Stimulated activated CD8-positive, alpha-beta memory T cell treated with anti-CD3 and anti-CD28 coated beads, Interleukin-2, amount 100 ng/mL, for 48 hours (primary cell): ENCODE data around the gene ZBTB24.
"Not testable (repeated sequence)": the region's sequence is repeated elsewhere in the genome, so short reads cannot be mapped to it uniquely, and the experiment has no call there.

Experiments used
- DNase-seq, 2 donors: peaks; one replicate each; pipeline ENCODE4 v3.0.0-alpha.2; 2020; ENCODE audit warnings: low read depth in 2 of 2

Gene ZBTB24

DNA sequence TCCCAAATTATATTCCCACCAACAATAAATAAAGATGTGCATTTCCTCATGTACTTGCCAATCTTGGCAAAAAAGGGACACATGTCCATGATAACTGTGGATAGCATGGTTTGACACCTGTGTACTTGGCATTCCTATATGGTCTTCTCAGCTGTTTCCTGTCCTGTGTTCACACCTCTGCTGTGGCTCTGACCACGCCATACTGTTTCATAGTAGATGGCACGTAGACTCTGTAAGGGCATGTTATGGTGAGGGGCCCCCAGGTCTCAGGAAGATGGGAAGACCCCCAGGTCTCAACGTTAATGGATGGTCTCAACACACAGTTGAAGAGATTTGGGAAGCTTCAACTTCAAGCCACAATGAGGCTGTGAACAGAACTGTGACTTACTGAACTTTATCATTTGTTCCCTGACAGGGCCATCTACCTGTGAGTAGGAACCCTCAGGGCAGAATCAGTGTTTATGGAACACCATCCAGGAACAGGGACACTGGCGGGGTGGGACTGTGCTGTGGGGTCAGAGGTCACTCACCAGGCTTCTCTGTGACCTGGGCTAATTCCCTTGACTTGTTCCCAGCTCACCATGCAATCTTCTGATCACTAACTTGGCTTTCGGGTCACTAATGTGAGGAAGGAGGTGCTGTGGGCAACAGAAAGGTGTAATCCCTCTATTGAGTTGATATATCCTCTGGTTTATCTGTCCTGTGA is 11.8 kb downstream of the ZBTB24 start:
- no peak for DNase-seq

GRCh38 chr6:109469591-109470189 is 13.3 kb downstream of the ZBTB24 start:
- no peak for DNase-seq

- no peak for DNase-seq
These were observed 15.3 kb downstream of the ZBTB24 start for GRCh38 chr6:109467696-109468095.

- DNase-seq = no peak
These were observed 16.7 kb downstream of the ZBTB24 start for GRCh38 chr6:109466212-109466923.

- no peak for DNase-seq
These were observed 17.2 kb downstream of the ZBTB24 start for GRCh38 chr6:109465772-109466171.

GRCh38 chr6:109461733-109462526 is 21.1 kb downstream of the ZBTB24 start:
- DNase-seq = no peak

DNA sequence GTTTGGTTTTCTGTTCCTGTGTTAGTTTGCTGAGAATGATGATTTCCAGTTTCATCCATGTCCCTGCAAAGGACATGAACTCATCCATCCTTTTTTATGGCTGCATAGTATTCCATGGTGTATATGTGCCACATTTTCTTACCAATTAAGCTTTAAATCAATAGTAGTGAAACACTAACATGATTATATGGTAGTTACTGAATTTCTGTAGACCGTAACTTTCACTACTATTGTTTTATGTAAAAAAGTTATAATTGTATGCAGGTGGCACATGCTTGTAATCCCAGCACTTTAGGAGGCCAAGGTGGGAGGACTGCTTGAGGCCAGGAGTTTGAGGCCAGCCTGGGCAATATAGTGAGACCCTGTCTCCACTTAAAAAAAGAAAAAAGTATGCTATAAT is 21.8 kb downstream of the ZBTB24 start:
- DNase-seq = not testable (repeated sequence)

DNA sequence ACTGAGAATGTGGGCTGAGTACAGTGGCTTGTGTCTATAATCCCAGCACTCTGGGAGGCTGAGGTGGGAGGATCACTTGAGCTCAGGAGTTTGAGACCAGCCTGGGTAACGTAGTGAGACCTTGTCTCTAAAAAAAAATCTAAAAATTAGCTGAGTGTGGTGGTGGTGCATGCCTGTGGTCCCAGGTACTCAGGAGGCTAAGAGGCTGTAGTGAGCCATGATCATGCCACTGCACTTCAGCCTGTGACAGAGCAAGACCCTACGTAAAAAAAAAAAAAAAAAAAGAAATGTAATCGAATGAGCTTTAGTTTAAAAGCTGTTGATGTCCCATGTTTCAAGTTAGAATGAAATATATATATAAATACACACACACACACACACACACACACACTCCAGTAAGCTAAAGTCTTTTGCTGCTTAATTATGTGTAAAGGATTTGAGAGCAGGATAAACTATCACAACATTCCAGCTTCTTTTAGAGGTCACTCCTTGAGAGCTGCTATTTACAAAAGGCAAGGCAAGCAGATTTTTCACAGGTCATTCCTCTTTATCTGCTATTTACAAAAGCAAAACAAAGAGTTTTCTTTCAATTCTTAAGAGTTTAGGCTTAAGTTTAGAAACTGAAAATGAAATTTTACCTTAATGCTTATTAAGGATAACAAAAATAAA is 22.7 kb downstream of the ZBTB24 start:
- DNase-seq = no peak

- DNase-seq = no peak
These were observed 24.1 kb downstream of the ZBTB24 start for GRCh38 chr6:109458774-109459531.

DNA sequence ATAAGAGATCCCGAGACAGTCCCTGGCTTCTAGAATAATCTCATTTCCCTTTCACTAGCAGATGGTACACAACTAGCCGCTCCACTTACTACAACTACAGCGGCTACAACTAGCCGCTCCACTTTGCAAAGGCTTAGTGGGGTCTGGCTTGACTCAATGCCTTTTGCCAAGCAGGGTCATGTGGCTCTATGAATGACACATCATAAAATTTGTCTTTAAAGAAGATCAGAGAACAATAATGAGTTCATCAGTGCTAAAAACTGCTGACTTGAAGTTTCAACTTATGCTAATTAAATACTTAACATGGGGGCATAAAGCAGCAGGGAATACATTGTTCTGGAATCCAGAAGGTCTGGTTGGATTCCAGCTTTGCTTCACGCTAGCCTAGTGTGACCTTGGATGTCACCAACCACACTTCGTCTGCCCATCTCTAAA is 25.4 kb downstream of the ZBTB24 start:
- no peak for DNase-seq

- DNase-seq = no peak
These were observed 26.1 kb downstream of the ZBTB24 start for GRCh38 chr6:109456710-109457561.

- no peak for DNase-seq
These were observed 26.9 kb downstream of the ZBTB24 start for GRCh38 chr6:109456111-109456583.

GRCh38 chr6:109455437-109456110 is 27.4 kb downstream of the ZBTB24 start, which contains the start of gene MICAL1:
MICAL1 (minus strand) TSS chr6:109455772; CDS start chr6:109454196, 1,576 bp downstream.
- peak; percentile 45 to 64 for DNase-seq

GRCh38 chr6:109454496-109455436 is 28.3 kb downstream of the ZBTB24 start:
- peak; percentile 42 to 51 for DNase-seq

DNA sequence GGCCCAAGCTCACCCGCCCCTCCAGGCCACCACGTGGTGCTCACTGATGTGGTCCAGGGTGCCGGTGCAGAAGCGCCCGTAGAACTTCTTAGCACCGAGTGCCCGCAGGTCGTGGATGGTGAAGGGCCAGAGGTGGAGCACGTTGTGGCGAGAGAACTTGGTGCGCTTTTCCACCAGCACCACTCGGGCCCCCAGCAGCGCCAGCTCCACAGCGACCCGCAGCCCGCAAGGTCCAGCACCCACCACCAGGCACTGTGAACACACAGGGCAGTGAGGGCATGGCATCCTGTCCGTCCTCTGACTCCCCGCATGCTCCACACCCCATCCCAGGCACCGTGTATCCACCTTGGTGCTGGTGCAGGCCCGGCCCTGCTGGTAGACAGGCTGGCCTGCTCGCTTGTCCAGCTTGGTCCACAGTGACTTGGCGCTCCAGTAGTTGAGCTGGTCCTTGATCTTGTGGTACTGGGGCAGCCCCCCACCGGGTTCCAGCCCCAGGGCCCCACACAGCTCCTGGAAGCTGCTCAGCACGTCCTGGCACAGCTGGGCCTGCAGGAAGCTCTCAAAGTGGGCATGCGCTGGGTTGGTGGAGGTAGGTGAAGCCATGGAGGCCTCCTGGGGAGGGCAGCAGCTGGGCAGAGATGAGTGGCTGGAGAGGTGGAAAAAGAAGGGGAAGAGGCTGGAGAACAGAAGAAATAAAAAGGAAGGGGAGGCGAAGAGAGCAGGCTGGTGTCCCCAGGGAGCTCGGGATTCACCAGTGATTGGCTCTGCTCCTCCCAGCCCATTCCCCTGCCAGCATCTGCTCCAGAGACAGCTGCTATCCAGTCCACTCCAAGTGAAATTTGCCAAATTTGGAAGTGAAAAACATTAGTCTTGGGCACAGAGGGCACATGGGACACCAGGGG is 29.2 kb downstream of the ZBTB24 start:
- DNase-seq = no peak

DNA sequence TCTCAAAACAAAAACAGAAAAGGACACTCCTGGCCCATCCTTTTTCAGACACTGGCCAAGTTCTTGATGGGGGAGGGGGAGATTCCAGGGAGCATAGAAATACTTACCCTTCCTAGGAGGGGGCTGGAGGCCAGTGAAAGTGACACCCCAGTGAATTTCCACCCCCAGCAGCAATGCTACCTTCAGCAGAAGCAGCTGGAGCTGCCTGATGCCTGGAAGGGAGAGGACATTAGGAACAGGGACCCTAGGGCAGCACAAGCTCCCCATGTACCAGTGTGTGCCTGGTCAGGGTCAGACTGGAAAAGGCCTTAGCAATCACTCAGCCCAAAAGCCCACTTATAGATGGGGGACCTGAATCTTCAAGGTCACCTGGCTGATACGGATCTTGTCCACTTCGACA is 29.9 kb downstream of the ZBTB24 start:
- no peak for DNase-seq

DNA sequence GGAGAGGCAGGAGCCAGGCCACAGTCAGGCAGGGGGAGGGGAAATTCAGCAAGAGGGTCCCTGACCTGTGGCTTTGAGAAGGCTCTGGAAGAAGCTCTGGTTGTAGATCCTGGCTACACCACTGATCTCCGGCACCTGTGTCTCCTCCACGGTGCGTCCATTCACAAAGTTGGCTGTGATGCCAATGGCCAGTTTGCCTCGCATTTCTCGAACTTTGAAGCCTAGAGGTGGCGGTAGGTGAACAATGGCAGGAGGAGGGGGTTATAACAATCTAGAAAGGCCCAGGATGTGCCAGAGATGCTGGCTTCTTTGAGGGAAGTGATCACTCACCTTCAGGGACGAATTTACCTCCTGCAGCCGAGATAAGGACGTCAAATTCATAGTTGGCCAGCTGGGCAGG is 30.8 kb downstream of the ZBTB24 start:
- DNase-seq = no peak
